Measurements from ENCODE around the gene ACOX2.
"Not testable (repeated sequence)": the region's sequence is repeated elsewhere in the genome, so short reads cannot be mapped to it uniquely, and the experiment has no call there.

Gene ACOX2

DNA sequence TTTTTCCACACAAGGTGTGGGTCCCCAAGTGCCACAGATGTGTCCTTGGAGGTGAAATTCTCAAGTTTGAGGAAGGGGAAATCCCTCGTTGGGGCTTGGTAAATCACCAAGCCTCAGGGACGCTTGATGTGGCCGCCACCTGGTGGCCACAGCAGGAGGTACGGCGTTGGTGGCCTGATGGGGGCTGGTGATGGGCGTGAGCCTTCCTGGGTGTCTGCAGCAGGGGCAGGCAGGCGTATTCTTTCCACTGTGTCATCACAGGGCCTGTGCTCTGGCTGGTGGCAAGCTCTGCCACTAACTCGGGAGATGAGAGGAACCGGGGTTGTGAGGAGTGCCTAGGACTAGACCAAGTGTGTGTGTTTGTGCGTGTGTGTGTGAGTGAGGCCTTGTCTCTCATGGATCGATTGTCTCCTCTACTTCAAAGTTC, 4.2 kb downstream of the ACOX2 start:
- peak; percentile 73 for DNase-seq

DNA sequence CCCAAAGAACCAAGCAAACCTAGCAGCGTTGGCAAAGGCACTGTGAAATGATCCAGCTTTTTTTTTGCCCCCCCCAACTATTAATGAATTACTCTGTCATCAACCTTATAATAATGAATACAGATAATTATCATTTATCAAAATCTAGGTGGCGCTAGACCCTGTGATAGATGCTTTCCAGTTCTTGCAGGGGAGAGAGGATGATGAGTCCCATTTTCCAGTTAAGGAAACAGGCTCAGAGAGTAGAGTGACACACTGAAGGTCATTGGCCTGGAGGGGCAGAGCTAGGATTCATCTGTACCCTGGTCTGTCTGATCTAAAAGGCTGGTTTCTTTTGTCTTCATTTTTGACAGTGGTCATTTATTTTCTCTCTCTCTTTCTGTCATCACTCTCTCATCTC, 5.0 kb downstream of the ACOX2 start:
- no peak for DNase-seq
- H3K4me1 ChIP-seq = no peaks in the 10 kb centered on the region
- H3K27me3 ChIP-seq = no peaks in the 10 kb centered on the region
- TF ChIP-seq, protein P1, sequence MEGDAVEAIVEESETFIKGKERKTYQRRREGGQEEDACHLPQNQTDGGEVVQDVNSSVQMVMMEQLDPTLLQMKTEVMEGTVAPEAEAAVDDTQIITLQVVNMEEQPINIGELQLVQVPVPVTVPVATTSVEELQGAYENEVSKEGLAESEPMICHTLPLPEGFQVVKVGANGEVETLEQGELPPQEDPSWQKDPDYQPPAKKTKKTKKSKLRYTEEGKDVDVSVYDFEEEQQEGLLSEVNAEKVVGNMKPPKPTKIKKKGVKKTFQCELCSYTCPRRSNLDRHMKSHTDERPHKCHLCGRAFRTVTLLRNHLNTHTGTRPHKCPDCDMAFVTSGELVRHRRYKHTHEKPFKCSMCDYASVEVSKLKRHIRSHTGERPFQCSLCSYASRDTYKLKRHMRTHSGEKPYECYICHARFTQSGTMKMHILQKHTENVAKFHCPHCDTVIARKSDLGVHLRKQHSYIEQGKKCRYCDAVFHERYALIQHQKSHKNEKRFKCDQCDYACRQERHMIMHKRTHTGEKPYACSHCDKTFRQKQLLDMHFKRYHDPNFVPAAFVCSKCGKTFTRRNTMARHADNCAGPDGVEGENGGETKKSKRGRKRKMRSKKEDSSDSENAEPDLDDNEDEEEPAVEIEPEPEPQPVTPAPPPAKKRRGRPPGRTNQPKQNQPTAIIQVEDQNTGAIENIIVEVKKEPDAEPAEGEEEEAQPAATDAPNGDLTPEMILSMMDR (IDR thresholded peaks at IDR 0.05; ENCODE audit: low read depth, low read length) = no peak; the same call in 1 of the 2 replicates
- no peaks in the 10 kb centered on the region for H3K9me3 ChIP-seq
- no peak overlapping the region for H3K4me3 ChIP-seq (ENCODE audit: low read depth, low read length)
- no peaks in the 10 kb centered on the region for H3K36me3 ChIP-seq

More for the DNA sequence above, 4.2 kb downstream of the ACOX2 start:
- H3K27me3 ChIP-seq = no peaks in the 10 kb centered on the region
- TF ChIP-seq, protein P1 (IDR thresholded peaks at IDR 0.05; ENCODE audit: low read depth, low read length) = peak; percentile 78
- no peaks in the 10 kb centered on the region for H3K9me3 ChIP-seq
- H3K36me3 ChIP-seq = no peaks in the 10 kb centered on the region
- no peaks in the 10 kb centered on the region for H3K4me1 ChIP-seq
- H3K4me3 ChIP-seq (ENCODE audit: low read depth, low read length) = no peak overlapping the region

DNA sequence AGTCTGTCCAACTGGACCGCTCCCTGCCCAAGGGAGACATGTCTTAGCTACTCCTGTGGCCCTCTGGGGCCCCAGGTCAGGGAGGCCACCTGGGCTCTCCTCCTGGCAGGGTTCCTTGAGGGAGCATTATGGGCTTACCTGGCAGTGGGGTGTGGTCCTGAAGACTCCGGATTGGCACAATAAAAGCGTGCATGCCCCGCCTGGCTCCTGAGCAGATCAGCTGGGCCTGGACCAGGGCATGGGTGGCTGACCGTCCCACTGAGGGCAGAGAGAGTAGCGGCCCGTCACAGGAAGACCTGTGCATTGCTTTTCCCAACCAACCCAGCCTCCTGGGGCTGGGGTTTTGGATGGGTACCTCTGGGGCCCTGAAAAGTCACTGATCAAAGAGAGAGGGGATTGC, 5.4 kb downstream of the ACOX2 start:
- Histone ChIP-seq H3K9me3 (no peaks in the 10 kb centered on the region), H3K27me3 (no peaks in the 10 kb centered on the region), H3K4me3 (ENCODE audit: low read depth, low read length) (no peak overlapping the region), H3K4me1 (no peaks in the 10 kb centered on the region), H3K36me3 (no peaks in the 10 kb centered on the region)
- TF ChIP-seq, protein P1 (IDR thresholded peaks at IDR 0.05; ENCODE audit: low read depth, low read length) = no peak
- no peak for DNase-seq

DNA sequence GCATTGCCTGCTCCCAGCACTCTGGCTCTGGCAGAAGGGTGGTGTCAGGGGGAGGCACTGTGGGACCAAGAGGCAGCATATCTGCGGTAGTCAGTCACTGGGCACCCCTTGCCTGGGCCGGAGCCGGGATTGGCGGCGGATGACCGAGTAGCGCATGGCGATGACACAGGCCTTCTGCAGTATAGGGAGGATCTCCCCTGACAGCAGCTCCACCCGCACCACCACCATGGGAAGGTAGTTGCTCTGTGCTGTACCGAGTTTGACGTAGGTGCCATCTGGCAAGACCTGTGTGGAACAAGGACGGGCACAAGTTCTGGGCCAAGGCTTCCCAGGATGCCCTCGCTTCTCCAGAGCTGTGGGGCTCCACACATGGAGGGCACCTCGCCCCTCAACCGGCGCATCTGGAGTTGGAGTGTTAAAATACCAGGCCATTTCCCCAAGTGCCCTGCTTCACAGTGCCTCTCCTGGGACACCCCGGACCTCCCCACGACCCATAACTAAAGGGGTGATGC, 6.6 kb downstream of the ACOX2 start:
- Histone ChIP-seq H3K27me3 (no peaks in the 10 kb centered on the region), H3K36me3 (no peaks in the 10 kb centered on the region), H3K9me3 (no peaks in the 10 kb centered on the region), H3K4me1 (no peaks in the 10 kb centered on the region), H3K4me3 (ENCODE audit: low read depth, low read length) (no peak overlapping the region)
- TF ChIP-seq, protein P1 (IDR thresholded peaks at IDR 0.05; ENCODE audit: low read depth, low read length) = no peak
- DNase-seq = no peak

DNA sequence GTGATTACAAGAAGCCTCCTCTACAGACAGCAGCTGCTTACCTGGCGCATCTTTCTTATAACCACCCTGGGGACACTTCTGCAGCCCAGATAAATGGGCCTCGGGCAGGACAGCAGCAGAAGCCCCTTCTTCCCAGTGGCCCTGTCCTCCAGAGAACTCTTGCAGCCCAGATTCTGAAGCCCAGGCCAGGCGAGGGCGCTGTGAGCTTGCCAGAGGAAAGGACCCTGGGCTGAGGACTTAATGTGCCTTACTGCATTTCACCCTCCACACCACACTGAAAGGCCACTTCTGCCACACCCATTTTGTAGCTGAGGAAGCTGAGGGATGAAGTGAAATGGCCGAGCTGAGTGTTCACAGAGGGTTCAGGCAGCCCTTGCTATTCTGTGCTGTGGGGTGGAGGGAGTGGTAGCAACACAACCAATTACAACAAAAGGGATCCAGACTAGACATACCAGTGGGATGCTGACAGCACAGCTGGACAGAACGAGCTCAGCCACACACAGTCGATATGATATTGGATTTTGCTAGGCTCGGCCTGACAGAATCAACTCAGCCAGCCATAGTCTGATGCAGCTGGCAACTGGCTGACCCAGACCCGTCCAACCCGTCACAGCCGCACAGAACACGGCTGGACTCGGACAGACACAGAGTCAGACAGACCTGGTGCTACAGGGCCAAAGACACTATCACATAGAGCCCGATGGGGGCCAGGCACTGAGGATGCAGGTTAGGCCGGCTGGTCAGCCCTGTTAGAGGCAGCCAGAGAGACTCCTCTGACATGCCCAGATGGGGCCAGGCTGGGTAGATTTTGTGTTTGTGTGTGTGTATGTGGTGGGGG, 7.3 kb downstream of the ACOX2 start:
- no peak overlapping the region for H3K4me3 ChIP-seq (ENCODE audit: low read depth, low read length)
- no peaks in the 10 kb centered on the region for H3K4me1 ChIP-seq
- TF ChIP-seq, protein P1 (IDR thresholded peaks at IDR 0.05; ENCODE audit: low read depth, low read length) = peak; percentile 30

DNA sequence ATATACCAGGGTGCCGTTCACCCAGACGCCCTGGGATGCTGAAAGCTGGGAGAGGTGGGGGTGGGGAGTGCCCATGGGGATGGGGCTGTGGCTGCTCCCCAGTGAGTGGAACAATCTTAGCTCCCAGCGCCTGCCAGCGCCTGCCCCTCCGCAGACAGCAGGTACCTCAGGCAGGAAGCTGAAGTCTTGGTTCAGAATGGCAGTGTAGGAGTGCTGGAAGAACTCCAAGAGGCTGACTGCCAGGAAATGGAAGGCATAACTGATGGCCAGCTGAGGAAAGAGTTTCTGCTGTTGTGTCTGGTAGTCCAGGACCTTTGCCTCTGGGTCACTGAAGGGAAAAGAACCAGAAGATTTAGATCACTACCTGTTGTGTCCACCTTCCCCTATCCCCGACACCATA, 8.4 kb downstream of the ACOX2 start:
- TF ChIP-seq, protein P1 (IDR thresholded peaks at IDR 0.05; ENCODE audit: low read depth, low read length) = no peak
- Histone ChIP-seq H3K36me3 (no peaks in the 10 kb centered on the region), H3K4me1 (no peaks in the 10 kb centered on the region), H3K27me3 (no peaks in the 10 kb centered on the region), H3K9me3 (no peaks in the 10 kb centered on the region), H3K4me3 (ENCODE audit: low read depth, low read length) (no peak overlapping the region)
- DNase-seq = peak; percentile 35

More for the DNA sequence above, 7.3 kb downstream of the ACOX2 start:
- peak; percentile 37 for DNase-seq
- no peaks in the 10 kb centered on the region for H3K36me3 ChIP-seq
- H3K9me3 ChIP-seq = no peaks in the 10 kb centered on the region
- no peaks in the 10 kb centered on the region for H3K27me3 ChIP-seq

DNA sequence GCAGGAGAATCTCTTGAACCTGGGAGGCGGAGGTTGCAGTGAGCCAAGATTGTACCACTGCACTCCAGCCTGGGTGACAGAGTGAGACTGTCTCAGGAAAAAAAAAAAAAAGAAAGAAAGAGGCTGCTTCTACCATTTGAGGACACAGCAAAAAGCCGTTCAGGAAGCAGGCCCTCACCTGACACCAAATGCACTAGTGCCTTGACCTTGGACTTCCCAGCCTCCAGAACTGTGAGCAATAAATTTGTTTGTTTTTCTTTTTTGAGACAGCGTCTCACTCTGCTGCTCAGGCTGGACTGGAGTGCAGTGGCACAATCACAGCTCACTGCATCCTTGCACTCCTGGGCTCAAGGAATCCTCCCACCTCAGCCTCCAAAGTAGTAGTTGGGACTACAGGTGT, 9.6 kb downstream of the ACOX2 start:
- not testable (repeated sequence) for H3K4me3 ChIP-seq (ENCODE audit: low read depth, low read length); DNase-seq; H3K9me3 ChIP-seq; H3K36me3 ChIP-seq; H3K4me1 ChIP-seq; H3K27me3 ChIP-seq

Data from BE2C (cell line).